CD4-positive, alpha-beta T cell treated with Interleukin-12 subunit alpha and Interleukin-12 subunit beta, for 1 hour (primary cell): ENCODE measurements around the gene TMEM219.
"Not testable (repeated sequence)": the region's sequence is repeated elsewhere in the genome, so short reads cannot be mapped to it uniquely, and the experiment has no call there.

Experiments used
- DNase-seq: peaks from one replicate; pipeline ENCODE4 v3.0.0-alpha.2; 2020

Gene TMEM219

DNA sequence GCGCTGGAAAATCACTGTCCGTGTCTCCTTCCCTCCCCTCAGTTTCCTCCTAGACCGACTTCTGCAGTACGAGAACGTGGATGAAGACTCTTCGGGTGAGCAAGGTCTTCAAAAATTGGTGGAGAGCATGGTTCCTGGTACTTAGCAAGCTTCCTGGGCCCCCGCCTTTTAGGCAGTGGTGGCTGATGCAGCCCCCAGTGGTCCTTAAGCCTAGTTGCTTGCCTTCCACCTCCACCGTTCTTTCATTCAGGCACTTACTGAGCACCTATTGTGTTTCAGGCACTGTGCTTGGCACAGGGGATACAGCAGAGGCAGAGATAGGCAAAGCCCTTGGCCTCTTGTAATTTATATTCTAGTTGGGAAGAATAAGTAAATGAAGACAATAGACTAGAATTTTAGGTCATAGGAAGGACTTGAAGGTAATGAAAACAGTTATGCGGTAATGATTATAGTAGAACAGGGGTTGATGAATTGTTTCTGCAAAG, 34.9 kb downstream of the TMEM219 start:
- no peak for DNase-seq

DNA sequence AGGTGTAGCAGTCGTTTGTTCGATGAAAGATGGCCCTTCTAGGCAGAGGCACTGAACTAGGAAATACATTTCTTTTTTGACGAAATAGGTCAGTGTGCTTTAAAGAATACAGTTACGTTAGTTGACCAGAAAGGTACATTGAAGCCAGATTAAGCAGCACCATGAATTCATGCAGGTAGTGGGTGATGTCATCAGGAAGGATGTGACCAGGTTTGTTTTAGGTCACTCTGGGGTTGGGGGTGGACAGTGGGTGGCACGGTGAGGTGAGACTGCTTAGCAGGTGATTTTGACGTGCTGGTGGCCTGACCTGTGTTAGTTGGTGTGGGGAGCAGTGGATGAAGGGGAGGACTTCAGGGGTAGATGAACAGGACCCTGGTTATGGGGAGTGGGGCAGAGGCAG, 37.7 kb downstream of the TMEM219 start:
- no peak for DNase-seq

DNA sequence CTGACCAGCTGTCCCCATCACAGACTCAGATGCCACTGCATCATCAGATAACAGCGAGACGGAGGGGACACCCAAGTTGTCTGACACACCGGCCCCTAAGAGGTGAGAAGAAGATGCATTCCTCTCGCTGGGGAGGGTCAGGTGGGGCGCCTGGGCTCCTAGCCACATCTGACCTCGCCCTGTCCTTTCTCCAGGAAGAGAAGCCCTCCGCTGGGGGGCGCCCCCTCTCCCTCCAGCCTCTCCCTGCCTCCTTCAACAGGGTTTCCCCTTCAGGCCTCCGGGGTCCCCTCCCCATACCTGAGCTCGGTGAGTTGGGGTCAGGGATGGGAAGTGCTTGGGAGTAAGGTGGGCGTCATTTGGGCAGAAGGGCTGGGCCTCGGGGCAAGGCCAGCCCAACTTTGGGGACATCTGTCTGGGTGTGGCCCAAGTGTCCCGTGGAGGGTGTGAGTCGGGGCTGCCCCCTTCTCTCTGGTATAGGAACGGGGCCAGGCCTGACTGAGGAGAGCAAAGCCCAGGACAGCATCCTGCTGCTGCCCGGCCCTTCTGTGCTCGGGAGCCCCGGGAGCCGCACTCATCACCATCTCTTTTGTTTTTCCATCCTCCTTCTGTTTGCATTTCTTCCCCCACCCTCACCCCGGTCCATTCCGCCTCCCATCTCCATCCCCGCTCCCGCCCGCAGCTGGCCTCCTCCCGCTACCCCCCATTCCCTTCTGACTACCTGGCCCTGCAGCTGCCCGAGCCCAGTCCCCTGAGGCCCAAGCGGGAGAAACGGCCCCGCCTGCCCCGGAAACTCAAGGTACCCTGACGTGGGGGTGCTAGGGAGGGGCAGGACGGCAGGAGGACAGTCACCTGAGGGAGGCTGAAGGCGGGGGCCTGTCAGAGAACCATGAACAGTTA, 39.1 kb downstream of the TMEM219 start:
- no peak for DNase-seq

DNA sequence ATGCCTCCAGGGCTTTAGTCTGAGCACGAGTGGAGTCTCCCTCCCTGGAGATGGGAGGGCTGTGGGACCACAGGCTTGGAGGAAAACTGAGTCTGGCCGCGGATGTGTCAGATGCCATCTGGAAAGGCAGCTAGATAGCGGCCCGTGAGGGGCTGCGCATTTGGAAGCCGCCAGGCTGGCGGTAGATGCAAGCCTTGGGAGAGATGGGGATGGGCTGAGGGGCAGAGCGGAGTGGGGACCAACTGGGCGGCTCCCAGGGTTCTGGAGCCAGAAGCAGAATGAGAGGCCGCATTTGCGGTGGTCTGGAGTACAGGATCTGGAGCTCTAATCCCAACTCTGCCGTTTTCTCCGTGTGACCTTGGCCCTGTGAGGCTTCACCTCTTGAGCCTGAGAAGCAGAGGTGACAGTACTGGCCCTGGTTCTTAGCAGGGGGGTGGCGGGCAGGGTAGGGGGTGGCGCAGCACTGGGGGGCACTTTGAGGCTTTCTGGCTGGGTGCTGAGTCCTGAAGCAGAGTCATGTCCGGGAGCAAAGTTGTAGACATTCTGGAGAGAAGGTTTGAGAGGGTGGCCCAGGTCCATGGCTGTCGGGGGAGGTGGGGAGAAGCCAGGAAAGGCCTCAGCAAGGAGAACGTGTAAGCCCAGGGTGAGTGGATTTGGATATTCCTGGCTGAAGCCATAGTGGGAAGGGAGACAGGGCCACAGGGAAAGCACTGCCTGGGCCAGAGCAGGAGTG, 40.9 kb downstream of the TMEM219 start:
- no peak for DNase-seq

DNA sequence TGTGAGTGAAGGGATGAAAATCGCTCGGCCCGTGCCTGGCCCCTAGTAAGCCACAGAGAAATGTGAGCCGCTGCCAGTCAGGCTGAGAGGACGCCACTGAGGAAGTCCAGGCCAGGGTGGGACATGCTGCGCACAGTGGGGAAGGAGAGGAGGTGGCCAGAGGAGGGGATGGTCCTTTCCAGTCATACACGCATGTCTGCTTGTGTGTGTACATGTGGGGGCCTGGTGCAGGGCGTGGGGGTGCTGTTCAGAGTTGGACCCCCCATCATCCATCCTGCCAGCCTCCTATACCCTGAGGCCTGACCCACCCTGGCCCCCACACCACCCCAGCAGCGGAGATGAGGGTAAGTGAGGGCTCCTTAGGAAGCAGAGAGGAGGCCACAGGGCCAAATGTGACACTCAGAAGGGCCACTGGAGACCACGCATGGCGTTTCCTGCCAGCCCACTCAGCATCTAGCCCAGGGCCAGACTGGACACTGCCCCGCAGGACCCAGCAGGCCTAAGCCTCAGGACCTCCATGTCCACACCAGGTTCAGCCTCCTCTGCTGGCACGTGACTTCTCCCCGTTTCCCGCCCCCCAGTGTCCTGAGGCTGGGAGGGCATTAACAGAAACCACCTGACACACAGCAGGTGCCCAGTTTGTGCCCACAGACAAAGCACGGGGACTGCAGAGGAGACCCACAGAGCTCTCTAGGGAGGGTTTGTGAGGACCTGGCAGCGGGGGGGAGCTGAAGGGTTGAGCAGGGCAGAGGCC, 42.0 kb downstream of the TMEM219 start:
- DNase-seq: no peak

DNA sequence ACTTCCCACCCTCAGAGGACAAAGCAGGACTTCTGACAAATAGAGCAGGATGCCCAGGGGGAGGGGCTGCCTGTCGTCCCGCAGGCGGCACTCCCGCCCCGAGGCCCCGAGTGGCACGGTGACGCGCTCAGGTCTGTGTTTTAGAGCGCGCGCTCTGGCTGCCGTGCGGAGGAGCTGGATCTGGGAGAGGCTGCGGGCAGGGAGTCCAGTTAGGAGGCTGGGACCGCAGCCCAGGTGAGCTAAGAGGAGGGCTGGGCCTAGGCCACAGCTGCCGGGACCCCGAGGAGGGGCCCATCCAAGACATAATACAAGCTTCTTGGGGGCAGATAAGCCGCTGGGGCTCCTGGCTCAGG, 42.5 kb downstream of the TMEM219 start:
- no peak for DNase-seq

DNA sequence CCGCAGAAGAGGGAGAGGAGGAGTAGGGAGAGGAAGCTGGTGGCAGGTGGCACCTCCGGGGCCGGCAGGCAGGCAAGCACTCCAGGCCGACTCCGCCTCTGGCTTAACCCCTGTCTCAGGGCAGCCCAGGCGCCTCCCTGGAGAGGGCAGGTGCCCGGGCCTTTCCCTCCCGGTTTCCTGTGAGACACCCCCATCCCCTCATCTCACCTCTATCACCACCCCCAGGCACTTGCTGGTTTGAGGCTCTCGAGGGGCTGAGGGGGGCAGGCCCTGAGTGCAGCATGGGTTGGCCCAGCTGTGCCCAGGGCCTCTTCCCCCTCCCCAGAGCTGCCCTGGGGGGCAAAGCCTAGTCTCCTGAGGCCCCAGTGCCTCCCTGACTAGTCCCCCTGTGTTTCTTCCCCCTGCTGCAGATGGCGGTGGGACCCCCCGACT, 42.9 kb downstream of the TMEM219 start:
- no peak for DNase-seq

DNA sequence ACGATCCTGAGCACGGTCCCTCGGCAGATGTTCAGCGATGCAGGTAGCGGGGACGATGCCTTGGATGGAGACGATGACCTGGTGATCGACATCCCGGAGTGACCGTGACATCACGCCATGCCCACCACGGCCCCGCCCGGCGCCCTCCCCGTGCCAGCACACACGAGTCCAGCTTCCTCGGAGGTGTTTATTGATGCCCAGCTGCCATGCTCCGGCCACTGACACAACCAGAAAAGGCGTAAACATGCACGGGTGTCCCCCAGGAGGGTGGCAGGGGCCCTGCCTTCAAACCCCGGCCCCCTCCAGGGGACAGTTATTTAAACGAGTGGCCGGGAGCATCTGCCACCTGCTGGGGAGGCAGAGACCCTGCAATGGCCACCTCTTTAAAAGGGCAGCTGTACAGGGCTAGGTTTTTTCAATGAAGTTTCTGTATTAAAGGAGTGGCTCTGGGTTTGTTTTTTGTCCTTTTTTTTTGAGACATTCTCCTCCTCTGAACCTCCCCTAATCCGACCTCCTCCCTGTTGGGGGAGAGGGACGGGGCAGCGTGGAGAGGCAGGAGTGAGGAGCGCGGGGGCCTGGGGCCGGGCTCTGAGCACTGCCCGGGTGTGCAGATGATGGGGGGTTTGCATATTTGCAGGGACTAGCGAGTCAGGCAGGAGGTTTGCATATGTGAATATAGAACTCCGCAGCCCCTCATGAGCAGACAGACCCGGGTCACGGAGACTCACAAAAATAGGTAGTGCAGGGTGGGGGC, 43.6 kb downstream of the TMEM219 start:
- peak; percentile 54 for DNase-seq

DNA sequence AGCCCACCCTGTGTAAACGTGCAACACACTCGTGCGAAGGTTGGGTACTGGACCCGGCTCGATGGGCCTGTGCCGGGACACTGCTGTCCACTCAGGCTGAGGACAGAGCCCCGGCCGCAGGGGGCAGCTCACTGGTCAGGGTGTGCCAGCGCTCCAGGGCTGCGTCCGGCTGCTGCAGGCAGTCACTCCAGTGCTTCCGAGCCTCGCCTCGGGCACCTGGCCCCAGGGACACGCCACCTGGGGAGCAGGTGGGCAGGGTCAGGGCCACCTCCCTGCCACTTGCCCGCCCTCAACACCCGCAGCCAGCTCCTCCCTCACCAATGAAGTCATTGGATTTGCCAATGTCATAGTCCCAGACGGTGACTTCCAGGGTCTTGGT, 44.2 kb downstream of the TMEM219 start:
- DNase-seq: no peak

DNA sequence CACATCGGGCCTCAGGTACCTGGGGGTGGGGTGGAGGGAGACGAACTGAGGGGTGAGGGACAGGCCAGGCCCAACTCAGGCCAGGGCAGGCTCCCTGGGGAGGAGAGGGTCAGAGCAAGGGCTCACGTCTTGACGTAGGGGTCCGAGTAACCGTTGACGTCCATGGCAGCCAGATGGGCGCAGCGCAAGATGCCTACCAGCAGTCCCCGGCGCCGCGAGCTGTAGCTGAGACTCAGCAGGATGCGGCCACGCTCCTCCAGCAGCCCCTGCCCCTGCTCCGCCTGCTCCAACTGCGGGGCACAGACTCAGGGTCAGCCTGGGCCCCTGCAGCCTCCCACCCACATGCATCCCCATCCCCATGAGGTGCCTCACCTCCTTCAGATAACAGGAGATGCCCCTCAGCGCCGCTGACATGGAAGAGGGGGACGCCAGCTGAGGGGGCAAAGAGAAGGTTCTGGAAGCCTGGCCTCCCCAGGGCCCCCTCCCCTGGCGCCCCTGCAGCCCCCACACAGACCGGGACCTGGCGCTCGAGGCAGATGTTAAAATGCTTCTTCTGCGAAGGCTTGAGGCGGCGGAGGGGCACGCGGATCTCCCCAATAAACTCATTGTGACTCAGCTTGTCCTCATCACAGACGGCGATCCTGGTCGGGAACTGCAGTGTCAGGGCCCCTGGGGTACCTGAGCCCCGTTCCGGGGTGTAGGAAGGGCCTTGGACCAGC, 44.9 kb downstream of the TMEM219 start:
- DNase-seq: no peak

DNA sequence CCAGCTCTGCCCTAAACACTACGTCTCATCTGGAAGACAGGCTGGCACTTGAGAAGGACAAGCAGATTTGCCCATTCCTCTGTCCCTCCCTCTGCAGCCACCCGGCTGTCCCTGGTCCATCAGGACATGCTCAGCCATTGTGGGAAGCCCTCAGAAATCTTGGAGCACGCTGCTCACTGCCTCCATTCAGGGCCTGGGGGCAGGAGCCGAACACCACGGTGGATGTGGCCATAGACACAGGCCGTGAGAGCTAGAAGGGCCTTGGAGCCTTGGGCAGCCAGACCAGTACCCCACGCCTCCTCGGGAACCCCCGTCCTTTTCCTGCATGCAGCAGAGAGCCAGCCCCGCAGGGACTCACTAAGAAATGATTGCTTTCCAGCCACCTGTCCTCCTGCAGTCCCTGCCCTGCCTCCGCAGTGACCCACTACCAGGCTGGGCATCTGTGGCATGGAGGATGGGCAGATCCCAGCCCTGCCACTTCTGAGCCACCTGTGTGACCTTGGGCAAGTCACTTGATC, 45.6 kb downstream of the TMEM219 start:
- DNase-seq: no peak

DNA sequence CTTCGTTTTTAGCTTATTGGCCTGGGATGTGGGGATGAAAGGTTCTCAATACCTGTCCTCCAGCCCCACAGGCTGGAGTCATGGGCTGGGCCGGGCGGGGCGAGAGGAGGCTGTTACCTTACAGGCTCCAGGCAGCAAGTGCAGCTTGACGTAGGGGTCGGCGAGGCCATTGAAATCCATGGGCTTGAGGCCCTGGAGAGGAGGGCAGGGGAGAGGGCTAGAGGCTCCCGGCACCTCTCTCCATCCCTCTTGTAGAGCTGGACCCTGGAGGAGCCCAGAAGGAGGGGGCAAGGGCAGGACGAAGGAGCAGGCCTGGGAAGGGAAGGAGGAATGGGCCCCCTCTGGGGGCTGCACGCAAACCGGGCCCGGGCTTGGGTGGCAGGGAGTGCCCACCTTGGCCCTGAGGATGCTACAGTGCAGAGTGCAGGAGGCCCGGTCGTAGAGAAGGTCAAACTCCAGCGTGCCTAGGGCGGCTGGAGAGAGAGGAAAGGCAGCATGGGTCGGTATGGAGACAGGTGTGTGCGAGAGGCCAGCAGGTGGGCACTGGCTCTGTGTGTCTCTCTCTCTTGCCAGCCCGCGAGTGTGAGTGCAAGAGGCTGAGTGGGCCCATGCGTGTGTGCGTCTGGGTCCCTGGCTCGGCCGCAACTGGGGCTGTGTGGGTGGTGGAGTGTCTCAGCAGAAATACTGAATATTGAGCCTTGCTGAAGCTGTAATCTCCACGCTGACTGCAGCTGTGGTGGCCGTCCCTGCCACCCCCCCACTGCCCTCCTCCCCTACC, 47.4 kb downstream of the TMEM219 start:
- DNase-seq: no peak

DNA sequence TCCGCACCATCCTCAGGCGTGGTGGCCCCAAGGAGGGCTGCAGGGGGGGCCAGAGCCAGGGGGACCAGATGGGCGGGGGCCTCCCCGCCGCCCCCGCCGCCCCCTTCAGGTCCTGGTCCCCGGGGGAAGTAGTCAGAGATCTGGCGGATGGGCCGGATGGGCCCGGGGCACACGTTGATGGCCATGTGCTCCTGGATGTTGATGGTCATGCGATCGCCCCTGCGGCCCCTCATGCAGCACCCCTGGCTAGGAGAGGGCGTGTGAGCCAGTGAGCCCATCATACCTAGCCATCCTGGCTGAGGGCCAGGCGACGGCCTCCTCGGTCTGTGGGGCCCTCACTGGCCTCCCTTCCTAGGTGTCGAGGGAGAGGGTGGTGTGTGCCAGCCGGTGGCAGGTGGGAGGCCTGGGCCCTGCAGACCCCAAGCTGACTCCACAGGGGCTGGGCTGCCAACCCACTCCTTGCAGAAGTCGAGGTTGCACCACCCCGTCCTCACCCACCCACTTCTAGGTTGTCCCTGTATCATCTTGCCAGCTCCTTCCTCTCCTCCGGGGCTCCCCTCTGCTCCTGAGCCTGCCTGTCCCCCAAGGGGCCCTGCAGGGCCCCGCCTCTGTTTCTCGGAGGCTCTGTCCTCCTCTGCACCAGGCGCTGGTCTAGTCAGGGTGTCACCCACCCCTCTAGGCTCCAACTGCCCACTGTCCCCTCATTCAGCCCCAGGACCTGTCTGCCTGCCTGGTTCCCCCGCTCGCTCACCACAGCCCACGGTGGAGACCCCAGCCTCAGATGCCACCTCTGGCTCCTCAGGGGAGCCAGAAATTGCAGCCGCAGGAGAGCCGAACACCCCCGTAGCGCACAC, 48.3 kb downstream of the TMEM219 start:
- DNase-seq: no peak

DNA sequence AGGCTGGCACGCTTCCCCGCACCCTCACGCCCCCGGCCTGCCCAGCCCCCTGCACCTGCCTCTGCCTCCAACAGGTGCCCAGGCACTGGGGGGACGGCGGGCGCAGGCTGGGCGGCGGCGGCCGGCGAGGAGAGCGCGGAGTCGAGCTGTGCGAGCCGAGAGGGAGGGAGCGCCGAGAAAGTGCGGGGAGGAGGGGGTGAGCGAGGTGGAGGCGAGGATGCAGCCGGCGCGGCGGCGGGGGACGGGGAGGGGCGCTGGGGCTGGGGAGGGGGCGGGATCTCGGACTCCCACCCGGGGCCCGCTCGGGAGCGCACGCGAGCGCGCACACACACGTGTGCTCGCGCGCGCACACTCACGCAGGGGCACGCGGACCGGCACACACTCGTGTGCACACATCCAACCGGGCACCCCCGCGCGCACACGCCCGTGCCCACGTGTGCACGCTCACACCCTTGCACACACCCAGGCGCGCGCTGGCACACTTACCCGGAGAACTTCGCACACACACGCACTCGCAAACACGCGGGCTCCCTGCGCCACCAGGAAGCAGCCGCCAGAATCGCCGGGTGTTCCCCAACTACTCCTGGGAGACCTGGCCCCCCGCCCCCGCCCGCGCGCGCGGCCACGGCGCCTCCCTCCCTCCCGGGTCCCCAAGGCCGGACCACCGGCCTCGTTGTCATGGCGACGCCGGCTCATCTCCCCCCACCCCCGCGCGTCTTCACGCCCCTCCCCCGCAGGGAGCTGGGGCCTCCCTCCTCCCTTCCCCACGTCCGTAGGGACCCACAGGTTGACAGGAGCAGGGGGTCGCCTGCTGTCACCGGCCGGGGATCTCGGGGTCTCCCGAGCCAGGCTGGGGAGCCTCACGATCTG, 49.2 kb downstream of the TMEM219 start, which contains the start of gene DOC2A:
Gene DOC2A, minus strand, starts transcription at position 184 of the 870 bp plus-strand sequence. CDS start 805 bp downstream, outside the sequence.
- DNase-seq: peak; percentile 30

DNA sequence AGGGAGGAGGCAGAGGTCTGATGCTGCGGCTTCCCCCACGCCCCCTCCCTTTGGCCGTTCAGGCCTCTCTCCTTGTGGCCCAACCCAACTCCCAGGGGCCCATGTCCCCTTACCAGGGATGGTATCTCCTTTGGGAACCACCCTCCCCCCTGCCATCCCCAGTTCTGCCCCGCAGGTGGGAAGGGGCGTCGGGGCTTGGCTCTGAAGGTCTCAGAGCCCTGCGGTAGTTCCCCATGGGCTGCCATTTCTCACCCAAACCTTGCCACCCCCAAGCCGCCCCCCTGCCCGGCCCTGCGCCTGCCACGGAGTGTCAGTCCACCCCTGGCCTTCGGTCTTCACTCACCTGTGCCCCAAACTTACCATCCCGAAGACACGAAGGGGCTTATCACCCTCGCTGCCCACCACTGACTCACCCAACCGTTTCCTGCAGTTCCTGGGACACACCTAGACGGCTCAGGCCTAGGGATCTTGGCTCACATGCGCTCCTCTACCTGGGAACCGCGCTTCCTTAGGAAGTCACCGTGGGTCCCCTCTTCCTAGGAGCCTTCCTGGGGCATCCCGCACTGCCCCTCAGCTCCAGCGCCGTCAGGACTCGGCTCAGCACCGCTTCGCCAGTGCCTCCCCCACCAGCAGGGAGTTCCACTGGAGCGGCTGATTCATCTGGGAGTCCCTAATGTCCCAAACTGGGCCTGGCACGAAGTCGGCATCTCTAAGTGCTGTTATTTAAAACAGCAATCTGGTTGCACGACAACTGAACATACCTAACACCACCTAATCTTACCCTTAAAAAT, 50.0 kb downstream of the TMEM219 start:
- DNase-seq: no peak

DNA sequence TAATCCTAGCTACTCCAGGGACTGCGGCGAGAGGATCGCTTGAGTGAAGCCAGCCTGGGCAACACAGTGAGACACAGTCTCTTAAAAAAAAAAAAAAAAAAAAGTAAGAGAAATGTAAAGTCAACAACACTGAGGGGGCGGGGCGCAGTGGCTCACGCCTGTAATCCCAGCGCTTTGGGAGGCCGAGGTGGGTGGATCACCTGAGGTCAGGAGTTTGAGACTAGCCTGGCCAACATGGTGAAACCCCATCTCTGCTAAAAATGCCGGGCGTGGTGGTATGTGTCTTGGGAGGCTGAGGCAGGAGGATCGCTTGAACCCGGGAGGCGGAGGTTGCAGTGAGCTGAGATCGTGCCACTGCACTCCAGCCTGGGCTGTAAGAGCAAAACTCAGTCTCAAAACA, 50.7 kb downstream of the TMEM219 start:
- not testable (repeated sequence) for DNase-seq

DNA sequence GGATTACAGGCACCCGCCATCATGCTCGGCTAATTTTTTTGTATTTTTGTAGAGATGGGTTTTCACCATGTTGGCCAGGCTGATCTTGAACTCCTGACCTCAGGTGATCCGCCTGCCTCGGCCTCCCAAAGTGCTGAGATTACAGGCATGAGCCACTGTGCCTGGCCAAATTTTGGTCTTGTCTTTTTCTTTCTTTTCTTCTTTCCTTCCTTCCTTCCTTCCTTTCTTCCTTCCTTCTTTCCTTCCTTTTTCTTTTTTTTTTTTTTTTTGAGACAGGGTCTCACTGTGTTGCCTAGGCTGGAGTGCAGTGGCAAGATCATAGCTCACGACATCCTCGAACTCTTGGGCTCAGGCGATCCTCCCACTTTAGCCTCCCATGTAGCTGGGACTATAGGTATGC, 53.6 kb downstream of the TMEM219 start:
- not testable (repeated sequence) for DNase-seq
